Neural crest cell (in vitro differentiated cells): Measurements from ENCODE around the gene SGK1. TPM values are rescaled to one million over a fixed set of nuclear protein-coding genes. Genes with fewer than 3 reads are reported as not detected.

Experiments used
- DNase-seq: peaks from one replicate; pipeline ENCODE4 v3.0.0; 2021; ENCODE audit warnings: low read depth, mixed read lengths, low spot score
- H3K27ac Mint-ChIP-seq: one replicate; pipeline ENCODE4 v1.8.0; 2021; ENCODE audit warnings: mild to moderate bottlenecking, mixed read lengths; ENCODE audit not compliant: unreplicated experiment
- H3K27me3 Mint-ChIP-seq: 2 replicates; pipeline ENCODE4 v1.8.0; 2021; ENCODE audit warnings: low read depth, mild to moderate bottlenecking, mixed read lengths
- H3K36me3 Mint-ChIP-seq: 2 replicates; pipeline ENCODE4 v1.8.0; 2021; ENCODE audit warnings: low read depth, mild to moderate bottlenecking, mixed read lengths
- H3K4me1 Mint-ChIP-seq: 2 replicates; pipeline ENCODE4 v1.8.0; 2021; ENCODE audit warnings: mixed read lengths
- H3K4me3 Mint-ChIP-seq: one replicate; pipeline ENCODE4 v1.8.0; 2021; ENCODE audit warnings: mild to moderate bottlenecking, mixed read lengths
- H3K9me3 Mint-ChIP-seq: 2 replicates; pipeline ENCODE4 v1.8.0; 2021; ENCODE audit warnings: mixed read lengths
- CTCF ChIP-seq: fragments of 200-600 bp; sonication (generic); conservative IDR thresholded peaks from 2 replicates; pipeline ENCODE4 v1.5.0; 2021; ENCODE audit warnings: antibody characterized with exemption, mild to moderate bottlenecking
- total RNA-seq: library from RNA; stranded (reverse); gene quantifications from 2 replicates; pipeline ENCODE4 v1.2.1, GENCODE V29; 2021

Gene SGK1
- total RNA-seq, 1 donor from 2014 or later, result 5.9 TPM

- Mint-ChIP-seq H3K4me1 (no peaks in the 10 kb centered on the region), H3K9me3 (peaks cover 2% of the 10 kb centered on the region), H3K27me3 (no peaks in the 10 kb centered on the region), H3K27ac (no peak overlapping the region), H3K4me3 (no peak overlapping the region), H3K36me3 (no peaks in the 10 kb centered on the region)
- TF ChIP-seq CTCF, result no peak
- DNase-seq, result no peak
Measured at GRCh38 chr6:134357022-134357487, 39.1 kb upstream of the SGK1 start.

- H3K27me3 Mint-ChIP-seq, result no peaks in the 10 kb centered on the region
- H3K36me3 Mint-ChIP-seq, result no peaks in the 10 kb centered on the region
- no peak overlapping the region for H3K4me3 Mint-ChIP-seq
- H3K27ac Mint-ChIP-seq, result no peak overlapping the region
- H3K4me1 Mint-ChIP-seq, result peaks cover 3% of the 10 kb centered on the region
- DNase-seq, result no peak
- no peak for TF ChIP-seq CTCF
- H3K9me3 Mint-ChIP-seq, result peaks cover 2% of the 10 kb centered on the region
Measured at GRCh38 chr6:134356405-134356804, 38.5 kb upstream of the SGK1 start.

GRCh38 chr6:134352786-134353480 is 35.0 kb upstream of the SGK1 start:
- H3K4me3 Mint-ChIP-seq, result no peak overlapping the region
- no peak for DNase-seq
- H3K36me3 Mint-ChIP-seq, result no peaks in the 10 kb centered on the region
- TF ChIP-seq CTCF, result no peak
- peaks cover 3% of the 10 kb centered on the region for H3K4me1 Mint-ChIP-seq
- H3K9me3 Mint-ChIP-seq, result peaks cover 2% of the 10 kb centered on the region
- H3K27me3 Mint-ChIP-seq, result no peaks in the 10 kb centered on the region
- no peak overlapping the region for H3K27ac Mint-ChIP-seq

GRCh38 chr6:134351615-134352474 is 33.9 kb upstream of the SGK1 start:
- DNase-seq, result no peak
- H3K4me1 Mint-ChIP-seq, result peaks cover 3% of the 10 kb centered on the region

More at GRCh38 chr6:134351615-134352474, 33.9 kb upstream of the SGK1 start:
- Mint-ChIP-seq H3K4me3 (no peak overlapping the region), H3K36me3 (no peaks in the 10 kb centered on the region), H3K27ac (no peak overlapping the region), H3K9me3 (peaks cover 2% of the 10 kb centered on the region), H3K27me3 (no peaks in the 10 kb centered on the region)
- TF ChIP-seq CTCF, result no peak
